ENCODE data around the gene PPP4R3A. TPM values are rescaled to one million over a fixed set of nuclear protein-coding genes. Genes with fewer than 3 reads are reported as not detected.
"Not testable (repeated sequence)": the region's sequence is repeated elsewhere in the genome, so short reads cannot be mapped to it uniquely, and the experiment has no call there.

PPP4R3A gene
- total RNA-seq, 1 experiment from 2014 or later, result 67.0 TPM

DNA sequence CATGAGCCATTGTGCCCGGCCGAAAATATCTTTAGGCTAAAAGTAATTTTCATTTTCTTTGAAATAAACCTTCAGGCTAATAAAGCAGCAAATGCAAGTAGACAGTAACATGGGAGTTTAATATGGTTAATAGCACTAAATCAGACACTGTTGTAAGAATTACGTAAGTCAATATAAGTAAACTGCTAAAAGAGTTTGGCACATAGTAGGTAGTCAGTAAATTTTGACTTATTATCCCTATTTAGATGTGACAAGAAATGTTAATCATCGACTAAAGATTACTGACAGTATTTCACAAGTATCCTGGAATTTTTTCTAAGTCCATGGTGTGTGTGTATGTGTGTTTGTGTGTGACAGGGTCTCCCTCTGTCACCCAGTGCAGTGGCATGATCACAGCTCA is 3.9 kb downstream of the PPP4R3A start:
- DNase-seq (ENCODE audit: low read depth), result no peak

DNA sequence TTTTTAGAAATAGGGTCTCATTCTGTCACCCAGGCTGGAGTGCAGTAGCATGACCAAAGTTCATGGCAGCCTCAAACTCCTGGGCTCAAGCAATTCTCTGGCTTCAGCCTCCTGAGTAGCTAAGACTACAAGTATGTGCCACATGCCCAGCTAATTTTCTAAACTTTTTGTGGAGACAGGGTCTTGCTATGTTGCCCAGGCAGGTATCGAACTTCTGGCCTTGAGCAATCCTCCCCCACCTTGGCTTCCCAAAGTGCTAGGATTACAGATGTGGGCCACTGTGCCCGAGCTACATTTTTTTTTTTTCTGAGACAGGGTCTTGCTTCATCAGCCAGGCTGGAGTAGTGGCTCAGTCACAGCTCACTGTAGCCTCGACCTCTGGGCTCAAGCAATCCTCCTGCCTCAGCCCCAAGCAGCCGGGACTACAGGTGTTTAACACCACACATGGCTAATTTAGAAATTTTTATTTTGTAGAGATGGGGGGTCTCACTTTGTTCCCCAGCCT is 7.1 kb downstream of the PPP4R3A start:
- DNase-seq (ENCODE audit: low read depth), result no peak

DNA sequence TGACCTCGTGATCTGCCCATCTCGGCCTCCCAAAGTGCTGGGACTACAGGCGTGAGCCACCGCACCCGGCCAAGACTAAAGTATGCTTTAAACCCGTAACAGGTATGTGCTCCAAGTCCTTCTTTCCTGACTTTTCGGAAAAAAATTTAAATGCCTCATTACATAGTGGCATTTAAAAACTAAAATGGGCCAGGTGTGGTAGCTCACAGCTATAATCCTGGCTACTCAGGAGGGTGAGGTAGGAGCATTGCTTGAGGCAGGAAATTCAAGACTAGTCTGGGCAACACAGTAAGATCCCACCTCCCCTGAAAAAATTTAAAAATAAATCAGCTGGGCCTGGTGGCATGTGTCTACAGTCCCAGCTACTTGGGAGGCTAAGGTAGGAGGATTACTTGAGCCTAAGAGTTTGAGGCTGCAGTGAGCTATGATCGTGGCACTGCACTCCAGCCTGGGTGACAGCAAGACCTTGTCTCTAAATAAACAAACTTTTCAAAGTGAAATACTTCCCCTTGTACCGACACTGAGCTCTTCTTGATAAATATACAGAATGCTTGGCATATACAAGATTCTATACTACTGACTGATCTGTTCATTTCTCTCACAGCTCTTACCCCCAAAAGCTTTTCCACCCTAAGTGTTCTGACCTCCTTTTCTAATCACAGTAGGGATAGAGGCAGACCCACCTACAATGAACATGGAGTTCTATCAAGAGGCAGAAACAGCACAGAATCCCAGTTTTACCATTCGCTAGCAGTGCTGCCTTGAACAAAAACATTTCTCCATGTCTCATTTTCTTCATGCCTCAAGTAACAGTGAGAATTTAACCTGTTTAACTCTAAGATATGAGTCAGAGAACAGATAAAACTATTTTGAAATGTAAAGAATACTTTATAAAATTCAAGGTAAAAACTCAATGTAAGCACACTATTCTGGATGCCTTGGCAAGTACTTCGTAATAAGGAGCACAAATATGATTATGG is 7.9 kb downstream of the PPP4R3A start:
- no peak for DNase-seq (ENCODE audit: low read depth)

DNA sequence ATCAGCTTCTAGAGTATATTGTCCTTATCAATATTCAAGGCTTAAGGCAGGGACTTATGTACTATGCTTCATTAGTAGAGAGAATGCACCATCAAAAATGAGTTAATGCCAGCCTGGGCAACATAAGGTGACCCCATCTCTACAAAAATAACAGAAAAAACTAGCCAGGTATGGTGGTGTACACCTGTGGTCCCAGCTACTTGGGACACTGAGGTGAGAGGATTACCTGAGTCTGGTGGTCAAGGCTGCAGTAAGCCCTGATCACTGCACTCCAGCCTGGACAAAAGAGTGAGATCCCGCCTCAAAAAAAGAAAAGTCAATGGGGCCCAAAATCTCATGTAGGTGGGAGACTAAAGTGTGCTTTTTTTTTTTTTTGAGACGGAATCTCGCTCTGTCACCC is 8.8 kb downstream of the PPP4R3A start:
- DNase-seq (ENCODE audit: low read depth), result no peak

DNA sequence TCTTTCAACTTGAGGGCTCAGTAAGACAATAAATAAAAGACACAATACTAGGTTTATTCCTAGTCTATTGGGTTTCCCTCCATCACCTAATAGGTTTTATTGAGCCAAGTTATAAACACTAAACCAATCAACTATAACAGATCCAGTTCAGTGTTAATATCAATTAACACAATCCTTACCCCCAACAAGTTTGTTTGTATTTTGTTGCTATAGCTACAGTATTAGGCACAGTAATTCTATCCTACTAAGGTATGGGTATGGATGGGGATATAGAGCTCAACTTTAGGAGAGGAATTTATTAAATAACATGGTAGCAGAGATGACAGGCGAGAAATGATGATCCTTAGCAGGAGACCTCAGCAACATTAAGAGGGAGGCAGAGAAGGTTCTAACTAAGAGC is 13.3 kb downstream of the PPP4R3A start:
- DNase-seq (ENCODE audit: low read depth), result no peak

DNA sequence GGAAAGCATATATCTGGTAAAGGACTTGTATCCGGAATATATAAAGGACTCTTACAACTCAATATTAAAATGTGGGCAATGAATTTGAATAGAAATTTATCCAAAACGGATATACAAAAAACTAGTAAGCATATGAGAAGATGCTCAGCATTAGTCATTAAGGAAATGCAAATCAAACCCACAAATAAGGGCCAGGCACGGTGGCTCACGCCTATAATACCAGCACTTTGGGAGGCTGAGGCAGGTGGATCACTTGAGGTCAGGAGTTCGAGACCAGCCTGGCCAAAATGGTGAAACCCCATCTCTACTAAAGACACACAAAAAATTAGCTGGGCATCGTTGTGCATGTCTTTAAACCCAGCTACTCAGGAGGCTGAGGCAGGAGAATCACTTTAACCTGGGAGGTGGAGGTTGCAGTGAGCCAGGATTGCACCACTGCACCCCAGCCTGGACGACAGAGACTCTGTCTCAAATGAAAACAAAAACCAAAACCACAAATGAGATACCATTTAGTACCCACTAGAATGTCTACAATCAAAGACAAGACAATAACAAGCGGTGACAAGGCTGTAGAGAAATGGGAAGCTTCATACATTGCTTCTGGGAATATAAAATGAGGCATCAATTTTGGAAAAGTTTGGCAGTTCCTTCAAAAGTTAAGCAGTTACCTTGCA is 15.6 kb downstream of the PPP4R3A start:
- not testable (repeated sequence) for DNase-seq (ENCODE audit: low read depth)

DNA sequence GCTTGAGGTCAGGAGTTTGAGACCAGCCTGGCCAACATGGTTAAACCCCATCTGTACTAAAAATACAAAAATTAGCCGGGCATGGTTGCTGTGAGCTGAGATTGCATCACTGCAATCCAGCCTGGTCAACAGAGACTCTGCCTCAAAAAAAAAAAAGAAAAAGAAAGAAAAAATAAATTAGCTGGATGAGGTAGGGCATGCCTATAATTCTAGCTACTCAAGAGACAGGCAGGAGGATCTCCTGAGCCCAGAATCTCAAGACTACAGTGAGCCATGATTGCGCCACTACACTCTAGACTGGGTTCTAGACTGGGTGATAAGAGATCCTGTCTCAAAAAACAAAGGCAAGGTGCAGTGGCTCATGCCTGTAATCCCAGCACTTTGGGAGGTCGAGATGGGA is 16.9 kb downstream of the PPP4R3A start:
- no peak for DNase-seq (ENCODE audit: low read depth)

DNA sequence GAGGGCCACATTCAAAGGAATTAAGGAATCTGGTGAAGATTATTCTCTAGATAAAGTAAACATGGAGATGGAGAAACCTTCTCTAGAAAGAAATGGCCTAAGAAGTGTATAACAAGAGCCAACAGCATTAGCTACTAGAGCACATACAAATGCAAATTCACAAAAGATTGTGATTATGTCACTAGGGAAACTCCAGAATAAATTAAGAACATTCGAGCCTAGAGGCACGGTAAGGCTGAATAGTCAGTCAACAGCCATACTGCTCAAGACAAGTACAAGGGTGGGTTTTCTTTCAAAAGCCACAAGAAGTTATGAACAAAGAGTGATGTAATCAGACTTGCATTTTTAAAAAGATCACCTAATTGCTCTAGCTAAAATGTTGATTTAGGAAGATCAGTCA is 25.4 kb downstream of the PPP4R3A start:
- DNase-seq (ENCODE audit: low read depth), result no peak

DNA sequence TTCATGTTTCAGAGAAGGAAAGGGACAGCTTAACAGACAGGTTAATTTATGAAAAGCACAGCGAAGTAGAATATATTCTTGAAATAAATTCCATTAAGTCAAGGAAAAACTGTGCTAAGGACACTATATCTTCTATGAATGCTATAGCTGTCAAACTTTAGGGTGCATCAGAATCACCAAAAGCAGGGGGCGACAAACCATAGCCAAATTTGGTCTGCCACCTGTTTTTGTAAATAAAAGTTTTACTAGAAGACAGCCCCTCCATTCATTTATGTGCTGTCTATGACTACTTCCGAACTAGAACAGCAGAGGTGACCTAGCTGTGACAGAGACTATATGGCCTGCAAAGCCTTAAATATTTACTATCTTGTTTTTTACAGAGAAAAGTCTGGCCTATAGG is 25.9 kb downstream of the PPP4R3A start:
- DNase-seq (ENCODE audit: low read depth), result no peak

DNA sequence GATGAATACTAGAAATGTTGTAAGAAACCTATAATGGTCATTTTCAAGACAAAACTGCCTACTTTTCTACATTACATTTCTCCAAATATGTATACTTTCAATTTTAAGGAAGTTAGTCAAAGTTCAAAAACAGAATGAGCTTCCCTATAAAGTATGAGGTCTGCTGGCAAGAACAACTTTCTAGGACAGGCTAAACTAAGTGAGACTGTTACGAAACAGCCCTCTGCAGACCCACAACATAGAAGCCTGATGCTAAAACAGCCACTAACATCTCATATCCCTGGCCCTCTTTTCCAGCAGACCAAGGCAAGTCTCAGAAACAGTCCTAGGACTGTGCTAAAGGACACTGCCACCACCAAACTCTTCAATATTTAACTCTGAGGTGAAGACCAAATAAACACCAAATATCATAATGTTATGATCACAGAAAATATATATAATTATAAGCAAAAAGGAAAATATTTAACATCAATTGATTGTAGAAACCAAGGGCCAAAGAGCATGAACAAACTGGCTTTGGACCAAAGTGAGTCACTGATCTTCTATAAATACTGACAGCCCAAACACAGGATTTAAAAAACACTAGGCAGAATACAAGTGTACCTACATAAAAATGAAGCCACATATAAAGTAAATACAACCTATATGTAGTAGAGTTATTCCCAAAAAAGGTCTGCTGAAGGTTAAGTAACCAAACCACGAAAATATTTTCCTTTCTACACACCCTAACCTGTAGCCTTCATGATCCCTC is 27.7 kb downstream of the PPP4R3A start:
- DNase-seq (ENCODE audit: low read depth), result no peak

DNA sequence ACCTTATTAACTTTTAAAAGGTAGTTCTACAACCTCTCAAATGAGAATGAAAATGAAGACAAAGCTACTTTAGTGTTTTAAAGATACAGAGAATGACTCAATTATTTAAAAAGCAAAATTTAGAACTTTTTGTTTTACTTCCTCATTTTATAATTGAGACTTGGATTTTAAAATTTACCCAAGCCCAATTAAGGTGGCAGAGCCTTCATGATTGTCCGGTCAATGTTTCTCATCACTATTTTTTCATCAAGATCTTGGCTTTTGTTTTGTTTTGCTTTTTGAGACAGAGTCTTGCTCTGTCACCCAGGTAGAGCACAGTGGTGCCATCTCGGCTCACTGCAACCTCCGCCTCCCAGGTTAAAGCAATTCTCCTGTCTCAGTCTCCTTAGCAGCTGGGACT is 32.7 kb downstream of the PPP4R3A start:
- DNase-seq (ENCODE audit: low read depth), result no peak

DNA sequence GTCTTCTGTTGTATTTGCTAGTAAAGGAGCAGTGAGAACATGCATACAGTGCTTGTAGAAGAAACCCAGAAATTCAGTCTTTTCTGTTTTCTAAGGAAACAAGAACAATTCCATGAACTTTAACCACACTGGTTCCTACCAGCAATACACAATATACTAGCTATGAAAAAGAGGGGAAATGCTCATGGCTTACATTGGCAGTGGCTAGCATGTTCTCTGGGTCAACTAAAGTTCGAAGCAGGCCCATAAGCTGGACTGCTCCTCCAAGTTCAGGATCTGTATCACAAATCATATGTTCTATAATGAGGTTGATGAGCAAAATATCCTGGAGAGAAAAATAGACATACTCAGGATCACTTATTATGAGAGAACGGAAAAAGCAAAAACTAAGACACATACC is 37.1 kb downstream of the PPP4R3A start:
- DNase-seq (ENCODE audit: low read depth), result no peak

DNA sequence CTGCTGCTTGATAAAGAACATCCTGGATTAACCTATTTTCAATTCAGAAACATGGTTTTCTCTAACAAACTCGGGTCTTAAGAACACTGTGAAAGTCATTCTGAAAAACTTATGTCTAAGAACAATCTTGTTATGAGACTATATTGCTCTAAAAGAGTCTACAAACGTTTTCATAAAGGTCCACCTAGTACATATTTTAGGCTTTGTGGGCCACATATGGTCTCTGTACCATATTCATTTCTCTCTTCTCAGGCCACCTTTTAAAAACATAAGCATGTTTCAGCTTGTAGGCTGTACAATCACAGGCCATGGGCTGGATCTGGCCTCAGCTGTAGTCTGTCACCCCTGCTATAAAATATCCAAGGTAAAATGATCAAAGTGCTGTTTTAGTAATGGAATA is 39.9 kb downstream of the PPP4R3A start:
- DNase-seq (ENCODE audit: low read depth), result no peak

DNA sequence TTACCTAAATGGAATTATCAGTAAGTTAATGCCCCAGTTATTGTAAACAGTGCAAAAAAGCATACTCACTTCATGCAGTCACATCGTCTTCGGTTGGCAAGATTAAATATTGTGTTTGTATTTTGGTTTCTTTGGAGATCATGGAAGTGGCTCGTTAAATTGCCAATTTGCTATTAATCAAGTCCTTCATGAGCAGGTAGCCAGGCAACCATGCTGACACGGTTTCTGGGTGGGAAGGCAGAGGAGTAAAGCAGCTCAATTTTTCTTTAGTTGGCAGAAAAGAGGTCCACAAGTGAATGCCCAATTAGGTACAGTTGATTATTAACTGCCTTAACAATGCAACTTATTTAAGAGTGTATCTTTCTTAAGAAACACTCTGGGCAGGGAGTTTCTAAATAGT is 43.9 kb downstream of the PPP4R3A start:
- no peak for DNase-seq (ENCODE audit: low read depth)

DNA sequence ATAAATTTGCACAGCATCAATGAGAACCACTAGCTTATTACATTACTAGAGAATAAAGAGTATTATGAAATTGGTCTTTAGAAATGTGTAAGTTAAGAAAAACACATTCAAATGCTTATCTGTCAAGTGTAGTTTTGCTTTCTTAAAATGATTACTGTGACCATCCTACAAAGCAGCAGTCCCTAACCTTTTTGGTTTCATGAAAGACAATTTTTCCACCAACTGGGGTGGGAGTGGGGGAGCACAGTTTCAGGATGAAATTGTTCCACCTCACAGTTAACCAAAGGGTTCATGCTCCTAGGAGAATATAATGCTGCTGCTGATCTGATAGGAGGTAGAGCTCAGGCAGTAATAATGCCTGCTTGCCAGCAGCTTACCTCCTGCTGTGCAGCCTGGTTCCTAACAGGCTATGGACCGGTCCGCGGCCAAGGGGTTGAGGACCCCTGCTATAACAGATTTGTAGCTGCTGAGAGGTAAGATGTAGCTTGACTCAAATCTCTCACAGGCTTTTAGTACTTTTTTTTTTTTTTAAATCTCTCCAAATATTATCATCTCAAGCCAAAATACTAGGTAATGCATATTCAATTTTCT is 45.4 kb downstream of the PPP4R3A start:
- no peak for DNase-seq (ENCODE audit: low read depth)

DNA sequence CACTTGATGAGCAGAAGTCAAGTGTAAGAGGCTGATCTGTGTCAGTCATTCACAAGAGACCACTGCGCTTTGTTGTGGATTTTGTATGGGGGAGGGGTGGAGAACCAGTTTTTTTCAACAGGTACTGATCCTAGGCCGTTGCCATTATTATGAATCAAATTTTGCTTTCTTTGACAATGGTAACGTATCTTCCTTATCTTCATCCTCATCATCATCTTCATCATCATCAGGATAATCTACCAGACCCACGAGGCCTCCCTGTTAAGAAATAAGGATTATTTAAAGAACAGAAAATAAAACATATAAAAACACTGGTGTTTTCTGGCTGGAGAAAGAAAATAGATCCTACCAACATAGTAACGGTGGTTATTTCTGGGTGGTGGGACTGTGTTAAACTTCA is 51.5 kb downstream of the PPP4R3A start:
- DNase-seq (ENCODE audit: low read depth), result no peak

DNA sequence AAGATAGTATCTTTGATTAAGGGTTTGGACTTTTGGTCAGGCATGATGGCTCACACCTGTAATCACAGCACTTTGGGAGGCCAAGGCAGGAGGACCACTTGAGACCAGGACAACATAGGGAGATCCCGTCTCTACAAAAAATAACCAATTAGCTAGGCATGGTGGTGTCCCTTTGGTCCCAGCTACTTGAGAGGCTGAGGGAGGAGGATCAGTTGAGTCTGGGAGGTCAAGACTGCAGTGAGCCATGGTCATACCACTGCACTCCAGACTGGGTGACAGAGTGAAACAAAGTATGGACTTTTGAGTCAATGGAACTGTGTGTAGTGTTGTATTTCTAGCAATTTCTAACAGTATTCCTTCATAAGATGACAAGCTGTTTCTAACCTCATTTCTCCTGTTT is 53.8 kb downstream of the PPP4R3A start:
- DNase-seq (ENCODE audit: low read depth), result no peak

DNA sequence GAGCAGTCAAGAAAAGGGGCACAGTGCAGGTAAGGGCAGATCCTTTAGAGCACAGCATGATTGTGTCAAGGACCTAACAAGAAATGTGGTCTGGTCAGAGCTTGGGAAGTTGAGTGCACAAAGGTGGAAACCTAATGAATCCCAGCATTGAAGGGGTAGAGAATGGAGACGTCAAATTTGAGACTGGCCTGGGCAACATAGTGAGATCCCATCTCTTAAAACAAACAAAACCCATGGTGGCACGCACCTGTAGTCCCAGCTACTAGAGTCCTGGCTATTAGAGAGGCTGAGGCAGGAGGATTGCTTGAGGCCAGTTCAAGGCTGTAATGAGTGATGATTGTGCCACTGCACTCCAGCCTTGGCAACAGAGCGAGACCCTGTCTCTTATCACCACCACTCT is 55.5 kb downstream of the PPP4R3A start:
- DNase-seq (ENCODE audit: low read depth), result no peak

DNA sequence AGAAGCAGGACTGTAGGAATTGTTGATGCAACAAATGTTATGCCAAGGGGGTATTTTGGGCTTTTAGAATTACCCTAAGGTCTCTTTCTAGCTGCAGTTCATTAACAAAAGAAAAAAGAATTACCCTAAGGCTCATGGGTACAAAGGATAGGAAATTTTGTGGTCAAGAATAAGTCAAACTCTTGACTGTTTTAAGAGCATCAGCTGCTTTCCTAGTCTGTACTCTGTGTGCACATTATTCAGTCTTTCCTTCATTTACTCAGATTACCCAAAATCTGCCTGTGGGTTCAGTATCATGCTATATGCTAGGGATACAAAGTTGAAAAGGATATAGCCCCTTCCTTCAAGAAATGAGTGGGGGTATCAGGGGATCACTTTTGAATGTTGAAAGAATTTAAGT is 56.0 kb downstream of the PPP4R3A start:
- DNase-seq (ENCODE audit: low read depth), result no peak

DNA sequence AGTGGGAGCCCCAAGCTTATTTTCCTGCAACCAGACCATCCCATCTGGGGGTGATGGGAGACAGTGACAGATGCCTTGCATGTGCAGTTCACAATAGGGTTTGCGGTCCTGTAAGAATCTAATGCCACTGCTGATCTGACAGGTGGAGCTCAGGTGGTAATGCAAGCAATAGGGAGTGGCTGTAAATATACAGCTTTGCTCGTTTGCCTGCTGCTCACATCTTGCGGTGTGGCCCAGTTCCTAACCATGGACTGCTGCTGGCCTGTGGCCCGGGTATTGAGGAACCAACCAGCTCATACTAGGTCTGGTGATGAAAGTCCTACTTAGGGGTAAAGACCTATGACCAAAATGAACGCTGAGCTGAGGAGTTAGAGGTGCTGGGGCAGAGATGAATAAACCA is 56.4 kb downstream of the PPP4R3A start:
- DNase-seq (ENCODE audit: low read depth), result no peak

DNA sequence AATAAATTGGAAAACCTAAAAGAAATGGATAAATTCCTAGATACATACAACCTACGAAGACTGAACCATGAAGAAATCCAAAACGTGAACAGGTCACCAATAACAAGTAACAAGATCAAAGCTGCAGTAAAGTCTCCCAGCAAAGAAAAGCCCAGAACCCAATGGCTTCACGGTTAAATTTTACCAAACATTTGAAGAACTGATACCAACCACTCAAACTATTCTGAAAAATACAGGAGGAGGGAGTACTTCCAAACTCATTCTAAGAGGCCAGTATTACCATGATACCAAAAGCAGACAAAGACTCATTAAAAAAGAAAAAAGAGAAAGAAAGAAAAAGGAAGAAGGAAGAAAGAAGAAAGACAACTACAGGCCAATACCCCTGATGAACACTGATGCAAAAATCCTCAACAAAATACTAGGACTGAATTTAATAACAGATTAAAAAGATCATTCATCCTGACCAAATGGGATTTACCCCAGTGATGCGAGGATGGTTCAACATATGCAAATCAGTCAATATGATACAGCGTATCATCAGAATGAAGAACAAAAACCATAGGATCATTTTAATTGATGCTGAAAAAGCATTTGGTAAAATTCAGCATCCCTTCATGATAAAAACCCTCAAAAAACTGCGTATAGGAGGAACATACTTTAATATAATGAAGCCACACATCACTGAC is 65.6 kb downstream of the PPP4R3A start:
- no peak for DNase-seq (ENCODE audit: low read depth)

All from HT1080 (cell line).